ENCODE data around the gene SCYL1. TPM values are rescaled to one million over a fixed set of nuclear protein-coding genes. Genes with fewer than 3 reads are reported as not detected.

The SCYL1 gene
- total RNA-seq, 1 experiment from 2014 or later, result 34.5 TPM

GRCh38 chr11:65536412-65537295 lies 11.8 kb downstream of the SCYL1 start:
- no peak for DNase-seq (ENCODE audit: low spot score)

GRCh38 chr11:65537296-65537597 lies 12.4 kb downstream of the SCYL1 start:
- DNase-seq (ENCODE audit: low spot score), result no peak

- DNase-seq (ENCODE audit: low spot score), result no peak
Measured at GRCh38 chr11:65537620-65538231, 12.8 kb downstream of the SCYL1 start.

GRCh38 chr11:65538232-65538914 lies 13.5 kb downstream of the SCYL1 start:
- DNase-seq (ENCODE audit: low spot score), result no peak

- DNase-seq (ENCODE audit: low spot score), result no peak
Measured at GRCh38 chr11:65538915-65539743, 14.2 kb downstream of the SCYL1 start.

GRCh38 chr11:65539744-65540289 lies 14.9 kb downstream of the SCYL1 start:
- no peak for DNase-seq (ENCODE audit: low spot score)

GRCh38 chr11:65540290-65541092 lies 15.6 kb downstream of the SCYL1 start:
- DNase-seq (ENCODE audit: low spot score), result peak; percentile 61

GRCh38 chr11:65541093-65541982 lies 16.5 kb downstream of the SCYL1 start:
- DNase-seq (ENCODE audit: low spot score), result no peak

- DNase-seq (ENCODE audit: low spot score), result no peak
Measured at GRCh38 chr11:65542738-65543390, 18.0 kb downstream of the SCYL1 start.

GRCh38 chr11:65545853-65546216 lies 21.0 kb downstream of the SCYL1 start:
- no peak for DNase-seq (ENCODE audit: low spot score)

GRCh38 chr11:65546217-65546958 lies 21.5 kb downstream of the SCYL1 start:
- DNase-seq (ENCODE audit: low spot score), result no peak

- DNase-seq (ENCODE audit: low spot score), result no peak
Measured at GRCh38 chr11:65547446-65548125, 22.7 kb downstream of the SCYL1 start.

- DNase-seq (ENCODE audit: low spot score), result no peak
Measured at GRCh38 chr11:65548395-65548794, 23.5 kb downstream of the SCYL1 start.

GRCh38 chr11:65549096-65549495 lies 24.2 kb downstream of the SCYL1 start:
- DNase-seq (ENCODE audit: low spot score), result no peak

GRCh38 chr11:65551572-65552387 lies 26.9 kb downstream of the SCYL1 start:
- DNase-seq (ENCODE audit: low spot score), result no peak

- no peak for DNase-seq (ENCODE audit: low spot score)
Measured at GRCh38 chr11:65552388-65552951, 27.6 kb downstream of the SCYL1 start.
